C4-2B (cell line): ENCODE measurements around the gene OR10W1.

Experiments
- H3K27ac ChIP-seq: fragments of 450-650 bp; 2 replicates; pipeline ENCODE4 v1.5.1; 2017
- ZFX ChIP-seq: fragments of 450-650 bp; IDR thresholded peaks from 2 replicates; pipeline ENCODE4 v1.6.1; 2017
- TF ChIP-seq, protein P1 (sequence below): fragments of 450-650 bp; conservative IDR thresholded peaks from 2 replicates; pipeline ENCODE4 v1.5.1; 2017; ENCODE audit warnings: mild to moderate bottlenecking

OR10W1 gene, protein sequence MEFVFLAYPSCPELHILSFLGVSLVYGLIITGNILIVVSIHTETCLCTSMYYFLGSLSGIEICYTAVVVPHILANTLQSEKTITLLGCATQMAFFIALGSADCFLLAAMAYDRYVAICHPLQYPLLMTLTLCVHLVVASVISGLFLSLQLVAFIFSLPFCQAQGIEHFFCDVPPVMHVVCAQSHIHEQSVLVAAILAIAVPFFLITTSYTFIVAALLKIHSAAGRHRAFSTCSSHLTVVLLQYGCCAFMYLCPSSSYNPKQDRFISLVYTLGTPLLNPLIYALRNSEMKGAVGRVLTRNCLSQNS

DNA sequence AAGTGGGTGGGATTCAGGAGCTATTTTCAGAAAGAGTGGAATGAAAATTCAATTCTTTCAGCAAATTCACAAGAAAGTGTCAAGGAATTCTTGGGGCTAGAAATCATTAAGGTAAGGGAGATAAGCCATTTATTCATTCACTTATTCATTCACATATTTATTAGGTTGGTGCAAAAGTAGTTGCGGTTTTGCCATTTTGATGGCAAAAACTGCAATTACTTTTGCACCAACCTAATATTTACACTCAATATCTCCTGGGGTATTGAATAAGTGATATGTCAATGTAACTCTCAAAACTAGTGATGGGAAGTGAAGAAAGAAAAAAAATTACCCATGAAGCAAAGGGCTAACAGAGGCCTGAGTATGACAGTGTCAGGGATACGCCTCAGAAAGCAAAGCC is at the start of gene OR10W1:
TSS of gene OR10W1 (minus strand) at position 119 of the 400 bp plus-strand sequence. CDS start 402 bp downstream, outside the sequence.
- H3K27ac ChIP-seq: no peak within 1 kb of the TSS
- TF ChIP-seq, protein P1, sequence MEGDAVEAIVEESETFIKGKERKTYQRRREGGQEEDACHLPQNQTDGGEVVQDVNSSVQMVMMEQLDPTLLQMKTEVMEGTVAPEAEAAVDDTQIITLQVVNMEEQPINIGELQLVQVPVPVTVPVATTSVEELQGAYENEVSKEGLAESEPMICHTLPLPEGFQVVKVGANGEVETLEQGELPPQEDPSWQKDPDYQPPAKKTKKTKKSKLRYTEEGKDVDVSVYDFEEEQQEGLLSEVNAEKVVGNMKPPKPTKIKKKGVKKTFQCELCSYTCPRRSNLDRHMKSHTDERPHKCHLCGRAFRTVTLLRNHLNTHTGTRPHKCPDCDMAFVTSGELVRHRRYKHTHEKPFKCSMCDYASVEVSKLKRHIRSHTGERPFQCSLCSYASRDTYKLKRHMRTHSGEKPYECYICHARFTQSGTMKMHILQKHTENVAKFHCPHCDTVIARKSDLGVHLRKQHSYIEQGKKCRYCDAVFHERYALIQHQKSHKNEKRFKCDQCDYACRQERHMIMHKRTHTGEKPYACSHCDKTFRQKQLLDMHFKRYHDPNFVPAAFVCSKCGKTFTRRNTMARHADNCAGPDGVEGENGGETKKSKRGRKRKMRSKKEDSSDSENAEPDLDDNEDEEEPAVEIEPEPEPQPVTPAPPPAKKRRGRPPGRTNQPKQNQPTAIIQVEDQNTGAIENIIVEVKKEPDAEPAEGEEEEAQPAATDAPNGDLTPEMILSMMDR: no peak
- no peak for TF ChIP-seq ZFX

DNA sequence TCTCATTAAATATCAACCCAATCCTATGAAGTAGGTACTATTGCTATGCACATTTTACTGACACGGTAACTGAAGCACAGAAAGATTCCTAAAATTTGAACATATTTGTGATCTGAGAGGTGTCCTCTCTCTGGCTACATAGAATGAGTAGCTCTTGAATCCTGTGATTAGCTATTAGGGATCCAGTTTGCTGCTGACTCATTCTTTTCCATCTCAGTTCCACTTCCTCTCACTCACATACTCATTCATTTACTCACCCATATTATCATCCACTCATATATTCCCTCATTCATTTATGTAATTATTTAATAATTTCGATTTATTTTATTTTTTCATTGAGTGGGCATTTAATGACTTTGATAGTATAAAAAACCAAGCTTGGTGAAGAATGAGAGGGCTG is 48.1 kb upstream of the OR10W1 start:
- TF ChIP-seq, protein P1: no peak
- no peak for TF ChIP-seq ZFX
- H3K27ac ChIP-seq: no peak overlapping the region

DNA sequence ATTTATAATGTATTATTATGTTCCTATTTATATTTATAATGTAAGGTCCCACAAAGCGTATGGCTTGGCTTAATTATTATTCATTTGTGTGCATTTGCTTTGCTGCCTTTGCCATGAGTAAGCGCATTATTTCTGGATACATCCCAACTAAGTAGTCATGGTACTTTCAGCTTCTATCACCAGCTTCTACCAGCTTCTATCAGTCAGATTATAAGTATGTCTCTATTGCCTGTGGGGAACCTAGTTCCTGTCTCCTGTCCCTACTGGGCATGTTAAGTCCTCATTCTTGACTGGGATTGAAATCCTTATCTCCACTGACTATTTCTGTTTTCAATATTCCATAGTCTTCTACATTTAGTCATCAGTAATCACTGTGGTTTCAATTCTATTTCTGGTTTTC is 33.5 kb upstream of the OR10W1 start:
- no peak for TF ChIP-seq ZFX
- TF ChIP-seq, protein P1: no peak
- H3K27ac ChIP-seq: no peak overlapping the region

DNA sequence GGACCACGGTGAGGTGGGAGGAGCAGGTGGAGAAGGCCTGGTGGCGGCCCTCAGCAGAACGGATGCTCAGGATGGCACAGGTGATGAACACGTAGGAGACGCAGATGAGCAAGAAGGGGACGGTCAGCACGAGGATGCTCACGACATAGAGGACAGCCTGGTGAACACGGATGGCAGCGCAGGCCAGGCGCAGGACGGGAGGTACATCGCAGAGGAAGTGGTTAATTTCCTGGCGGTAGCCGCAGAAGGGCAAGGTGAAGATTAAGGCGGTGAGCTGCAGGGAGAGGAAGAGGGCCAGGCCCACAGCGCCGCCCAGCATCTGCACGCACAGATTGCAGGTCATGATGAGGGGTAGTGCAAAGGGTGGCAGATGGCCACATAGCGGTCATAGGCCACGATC is 24.0 kb upstream of the OR10W1 start:
- TF ChIP-seq, protein P1: no peak
- no peak for TF ChIP-seq ZFX
- H3K27ac ChIP-seq: no peak overlapping the region

DNA sequence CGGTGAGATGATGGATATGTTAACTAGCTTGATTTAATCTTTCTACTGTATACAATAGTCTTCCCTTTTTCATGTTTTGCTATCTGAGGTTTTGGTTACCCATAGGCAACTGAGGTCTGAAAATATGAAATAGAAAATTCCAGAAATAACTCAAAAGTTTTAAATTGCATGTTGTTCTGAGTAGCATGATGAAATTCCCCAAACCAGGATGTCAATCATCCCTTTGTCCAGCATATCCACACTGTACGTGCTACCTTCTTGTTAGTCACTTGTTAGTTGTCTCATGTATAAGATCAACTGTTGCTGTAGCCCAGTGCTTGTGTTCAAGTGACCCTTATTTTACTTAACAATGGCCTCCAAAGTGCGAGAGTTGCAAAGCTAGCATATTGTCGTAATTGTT is 21.2 kb upstream of the OR10W1 start:
- no peak for TF ChIP-seq ZFX
- TF ChIP-seq, protein P1: no peak

DNA sequence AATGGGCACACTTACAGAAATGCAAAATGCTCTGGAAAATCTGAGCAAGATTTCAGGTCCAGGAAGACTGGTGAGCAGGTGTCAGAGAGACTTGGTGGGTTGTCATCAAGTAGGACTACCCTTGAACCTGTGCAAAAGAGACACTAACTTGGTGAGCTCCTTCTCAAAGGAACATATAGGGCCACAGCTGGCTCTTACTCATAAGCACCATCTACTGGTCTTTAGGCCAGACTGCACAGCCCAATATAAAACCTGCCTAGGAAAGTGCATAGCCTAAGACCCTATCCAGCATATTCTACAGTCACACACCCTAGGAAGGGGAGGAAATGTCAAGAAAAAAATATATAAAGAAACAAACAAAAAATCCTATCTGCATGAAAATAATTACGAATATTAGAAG is 18.2 kb upstream of the OR10W1 start:
- TF ChIP-seq ZFX: no peak
- TF ChIP-seq, protein P1: peak; percentile 90
- H3K27ac ChIP-seq: no peak overlapping the region

More for the DNA sequence above, 21.2 kb upstream of the OR10W1 start:
- H3K27ac ChIP-seq: no peak overlapping the region

DNA sequence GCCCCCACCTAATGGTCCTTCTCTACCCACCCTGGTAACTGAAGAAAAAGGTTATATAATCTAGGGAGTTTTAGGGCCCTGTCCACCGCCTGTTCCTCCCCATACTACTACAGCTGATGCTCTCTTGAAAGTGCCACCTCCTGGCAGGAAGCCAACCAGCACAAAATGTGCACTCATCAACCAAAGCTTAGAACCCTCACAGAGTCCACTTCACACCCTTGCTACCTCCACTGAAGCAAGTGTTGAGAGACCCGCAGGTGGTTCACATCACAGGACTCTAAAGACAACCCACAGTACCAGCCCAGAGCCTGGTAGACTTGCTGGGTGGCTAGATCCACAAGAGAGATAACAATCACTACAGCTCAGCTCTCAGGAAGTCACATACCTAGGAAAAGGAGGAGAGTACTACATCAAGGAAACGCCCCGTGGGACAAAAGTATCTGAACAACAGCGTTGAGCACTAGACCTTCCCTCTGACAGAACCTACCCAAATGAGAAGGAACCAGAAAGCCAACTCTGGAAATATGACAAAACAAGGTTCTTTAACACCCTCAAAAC is 17.5 kb upstream of the OR10W1 start:
- TF ChIP-seq, protein P1: no peak
- no peak for TF ChIP-seq ZFX
- no peak overlapping the region for H3K27ac ChIP-seq
